Fibroblast of the aortic adventitia (primary cell): ENCODE data around the gene SLC9B1. TPM values are rescaled to one million over a fixed set of nuclear protein-coding genes. Genes with fewer than 3 reads are reported as not detected.
"Not testable (repeated sequence)": the region's sequence is repeated elsewhere in the genome, so short reads cannot be mapped to it uniquely, and the experiment has no call there.

Experiments
- DNase-seq: peaks from one replicate; pipeline ENCODE4 v3.0.0-alpha.2; 2010; ENCODE audit warnings: low read depth
- H3K4me3 ChIP-seq: 2 replicates; pipeline ENCODE4 v1.5.1; 2011; ENCODE audit warnings: low read depth, mild to moderate bottlenecking, control low read depth, low read length, moderate library complexity
- CTCF ChIP-seq: IDR thresholded peaks from 2 replicates; pipeline ENCODE4 v1.5.1; 2011; ENCODE audit warnings: mild to moderate bottlenecking, low read length, control low read depth, inconsistent platforms; ENCODE audit not compliant: insufficient read depth
- total RNA-seq: library from RNA; depleted of rRNA; stranded (reverse); fragments of >200 nt; gene quantifications from 2 replicates; pipeline ENCODE4 v1.2.3, GENCODE V29; 2012; ENCODE audit warnings: low replicate concordance

Gene SLC9B1
- total RNA-seq, 1 donor, result 1.2 TPM

DNA sequence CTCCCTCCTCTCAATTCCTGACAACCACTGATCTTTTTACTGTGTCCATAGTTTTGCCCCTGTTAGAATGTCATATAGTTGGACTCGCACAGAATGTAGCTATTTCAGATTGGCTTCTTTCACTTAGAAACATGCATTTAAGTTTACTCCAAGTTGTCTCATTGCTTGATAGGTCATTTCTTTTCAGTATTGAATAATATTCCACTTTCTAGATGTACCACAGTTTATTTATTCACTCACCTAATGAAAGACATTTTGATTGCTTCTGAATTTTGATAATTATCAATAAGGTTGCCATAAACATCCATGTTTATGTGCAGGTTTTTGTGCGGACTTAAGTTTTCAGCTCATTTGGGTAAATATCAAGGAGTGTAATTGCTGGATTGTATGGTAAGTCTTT, 38.5 kb downstream of the SLC9B1 start:
- no peak overlapping the region for H3K4me3 ChIP-seq
- no peak for DNase-seq
- no peak for TF ChIP-seq CTCF

- DNase-seq, result not testable (repeated sequence)
These were observed 57.7 kb downstream of the SLC9B1 start for GRCh38 chr4:102961813-102962212.

GRCh38 chr4:102959496-102959895, 60.0 kb downstream of the SLC9B1 start:
- no peak overlapping the region for H3K4me3 ChIP-seq
- TF ChIP-seq CTCF, result no peak
- DNase-seq, result no peak

More at GRCh38 chr4:102961813-102962212, 57.7 kb downstream of the SLC9B1 start:
- H3K4me3 ChIP-seq, result not testable (repeated sequence)

DNA sequence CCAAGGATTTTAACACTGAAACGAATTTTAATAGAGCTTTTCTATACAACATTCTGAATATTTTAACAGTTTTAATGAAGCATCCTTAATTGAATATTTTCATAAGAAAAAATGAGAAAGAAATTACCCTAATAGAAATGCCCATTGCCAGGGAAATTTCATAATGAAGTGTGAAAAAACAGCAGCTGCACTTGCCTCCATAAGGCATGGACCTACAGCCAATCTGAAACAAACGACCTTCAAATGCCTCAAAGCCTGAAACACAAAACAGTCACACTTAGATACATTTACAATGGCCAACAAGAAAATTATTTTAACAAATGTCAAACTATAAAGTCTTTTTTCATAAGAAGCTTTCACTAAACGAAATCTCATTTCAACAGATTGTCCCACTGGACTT, 74.4 kb downstream of the SLC9B1 start:
- no peak for TF ChIP-seq CTCF
- no peak overlapping the region for H3K4me3 ChIP-seq
- no peak for DNase-seq

- H3K4me3 ChIP-seq, DNase-seq: not testable (repeated sequence)
These were observed 81.4 kb downstream of the SLC9B1 start for GRCh38 chr4:102938063-102938462.

DNA sequence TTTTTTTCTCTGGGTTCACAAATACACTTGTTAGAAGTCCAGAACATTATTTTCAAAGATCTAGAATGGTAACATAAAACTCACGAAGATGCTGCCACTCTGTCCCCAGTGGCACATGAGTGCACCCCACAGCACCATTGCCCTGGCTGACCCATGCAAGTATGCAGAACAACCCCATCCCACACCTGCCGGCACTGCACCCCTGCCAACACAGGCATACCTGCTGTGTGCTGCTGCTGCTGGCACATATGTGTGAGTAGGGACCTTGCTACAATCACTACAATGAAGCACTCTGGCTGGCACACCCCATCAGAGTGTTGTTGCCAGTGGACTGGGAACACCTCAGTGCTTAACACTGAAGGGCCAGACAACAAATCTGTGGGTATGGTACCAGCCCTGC, 83.8 kb downstream of the SLC9B1 start:
- no peak for DNase-seq
- no peak overlapping the region for H3K4me3 ChIP-seq
- TF ChIP-seq CTCF, result no peak

- H3K4me3 ChIP-seq, DNase-seq: not testable (repeated sequence)
These were observed 99.8 kb downstream of the SLC9B1 start for GRCh38 chr4:102919697-102920096.

GRCh38 chr4:102918859-102919258, 100.6 kb downstream of the SLC9B1 start:
- no peak for DNase-seq
- no peak overlapping the region for H3K4me3 ChIP-seq
- no peak for TF ChIP-seq CTCF

DNA sequence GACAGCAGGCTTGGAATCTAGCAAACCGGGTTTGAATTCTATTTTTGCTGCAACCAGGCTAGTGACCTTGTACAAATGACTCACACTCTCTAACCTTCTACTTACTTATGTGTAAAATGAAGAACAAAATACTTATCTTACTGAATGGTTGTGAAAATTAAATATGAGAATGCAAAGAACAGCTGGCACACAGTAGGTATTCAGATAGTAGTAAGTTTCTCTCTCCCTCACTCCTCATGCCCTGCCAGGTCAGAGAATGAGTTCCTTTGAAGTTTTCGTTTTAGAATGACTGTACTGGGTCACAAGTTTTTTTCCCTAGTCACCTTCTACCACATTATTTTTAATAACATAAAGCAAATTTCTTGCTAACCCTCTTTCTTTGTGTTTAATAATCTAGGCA, 117.7 kb downstream of the SLC9B1 start:
- DNase-seq, result no peak
- TF ChIP-seq CTCF, result no peak
- H3K4me3 ChIP-seq, result no peak overlapping the region

DNA sequence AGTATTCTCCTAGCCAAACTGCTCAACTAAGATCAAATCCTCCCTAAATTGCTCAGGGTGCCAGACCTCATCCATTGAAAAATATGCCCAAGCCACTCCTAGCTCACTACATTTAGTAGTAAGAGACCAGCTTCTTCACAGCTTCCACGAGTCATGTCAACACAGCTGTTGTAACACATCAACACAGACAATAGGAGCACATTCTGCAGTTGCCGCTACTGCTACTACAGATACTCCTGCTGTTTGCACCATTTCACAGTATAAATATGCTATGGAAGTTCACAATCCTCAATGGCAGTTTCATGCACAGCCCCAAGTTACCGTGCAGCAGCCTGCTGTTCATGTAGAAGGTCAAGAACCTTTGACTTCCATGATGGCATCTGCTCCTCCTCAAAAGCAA, 121.9 kb downstream of the SLC9B1 start:
- not testable (repeated sequence) for DNase-seq, H3K4me3 ChIP-seq

GRCh38 chr4:102896547-102896946, 123.0 kb downstream of the SLC9B1 start:
- not testable (repeated sequence) for DNase-seq

DNA sequence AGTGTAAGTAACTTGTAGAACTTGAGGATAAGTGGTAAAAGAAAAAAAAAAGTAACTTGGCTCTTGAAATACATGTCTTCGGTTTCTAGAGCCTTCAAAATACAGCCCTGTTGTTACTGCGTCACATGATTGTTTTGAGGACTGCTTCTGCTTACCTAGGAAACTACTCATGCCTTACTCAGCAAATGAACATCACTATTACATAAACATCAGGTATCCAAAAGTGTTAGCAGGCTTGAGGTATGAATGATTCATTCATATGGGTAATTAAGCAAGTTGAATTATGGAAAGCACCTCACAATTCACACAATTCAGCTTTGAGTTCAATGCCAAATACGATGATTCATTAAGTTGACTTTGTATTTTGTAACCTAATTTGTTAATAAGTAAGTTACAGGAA, 129.6 kb downstream of the SLC9B1 start:
- H3K4me3 ChIP-seq, DNase-seq: not testable (repeated sequence)

More at GRCh38 chr4:102896547-102896946, 123.0 kb downstream of the SLC9B1 start:
- not testable (repeated sequence) for H3K4me3 ChIP-seq
